Measurements from ENCODE around the gene DYRK2. TPM values are rescaled to one million over a fixed set of nuclear protein-coding genes. Genes with fewer than 3 reads are reported as not detected.
A peak's percentile ranks its signal among the peaks of the same experiment; 100 is the strongest.

The DYRK2 gene
- polyA plus RNA-seq, 6 donors from 2014 or later = 27.4 to 62.0 (median 36.5) TPM

DNA sequence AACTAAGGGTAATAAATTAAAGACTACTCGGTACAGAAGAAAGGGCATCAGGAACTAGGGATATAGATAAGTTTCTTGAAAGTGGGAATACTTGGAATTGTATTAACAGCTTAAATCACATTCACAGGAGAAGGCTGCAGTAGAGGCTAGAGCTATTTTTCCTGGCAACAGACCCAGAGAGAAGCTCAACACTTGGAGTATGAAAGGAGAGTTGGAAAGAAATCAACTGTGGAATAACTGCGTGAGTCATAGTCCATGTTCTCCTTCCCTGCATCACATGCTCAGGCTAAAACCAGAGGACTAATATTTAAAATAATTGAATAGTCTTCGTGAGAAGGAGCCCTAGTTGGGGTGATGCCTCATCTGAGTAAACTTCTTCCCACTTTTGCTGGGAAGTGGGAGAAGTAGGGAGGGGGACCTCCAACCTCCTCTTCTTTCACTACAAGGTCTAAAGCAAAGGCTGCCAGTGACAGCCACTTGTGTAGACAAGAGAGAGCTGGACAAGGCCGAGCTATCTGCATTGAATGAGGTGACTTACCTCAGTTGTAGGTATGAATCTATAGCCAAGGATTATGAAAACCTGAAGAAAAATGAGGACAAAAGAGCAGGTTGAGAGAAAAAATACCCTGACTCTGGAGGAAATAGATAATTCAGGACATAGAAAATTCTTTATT lies 32.7 kb downstream of the DYRK2 start:
- no peaks in the 10 kb centered on the region for H3K4me1 Mint-ChIP-seq
- DNase-seq = no peak
- peaks cover 8 to 10% of the 10 kb centered on the region in 2 donors for H3K36me3 Mint-ChIP-seq
- ATAC-seq (ENCODE audit: low read depth in 2 of 2) = no peak
- peaks cover 0 to 2% (median 0%) of the 10 kb centered on the region in 7 donors for H3K9me3 Mint-ChIP-seq
- no peaks in the 10 kb centered on the region for H3K27me3 Mint-ChIP-seq
- H3K4me3 Mint-ChIP-seq = no peak overlapping the region
- no peak overlapping the region for H3K27ac Mint-ChIP-seq

DNA sequence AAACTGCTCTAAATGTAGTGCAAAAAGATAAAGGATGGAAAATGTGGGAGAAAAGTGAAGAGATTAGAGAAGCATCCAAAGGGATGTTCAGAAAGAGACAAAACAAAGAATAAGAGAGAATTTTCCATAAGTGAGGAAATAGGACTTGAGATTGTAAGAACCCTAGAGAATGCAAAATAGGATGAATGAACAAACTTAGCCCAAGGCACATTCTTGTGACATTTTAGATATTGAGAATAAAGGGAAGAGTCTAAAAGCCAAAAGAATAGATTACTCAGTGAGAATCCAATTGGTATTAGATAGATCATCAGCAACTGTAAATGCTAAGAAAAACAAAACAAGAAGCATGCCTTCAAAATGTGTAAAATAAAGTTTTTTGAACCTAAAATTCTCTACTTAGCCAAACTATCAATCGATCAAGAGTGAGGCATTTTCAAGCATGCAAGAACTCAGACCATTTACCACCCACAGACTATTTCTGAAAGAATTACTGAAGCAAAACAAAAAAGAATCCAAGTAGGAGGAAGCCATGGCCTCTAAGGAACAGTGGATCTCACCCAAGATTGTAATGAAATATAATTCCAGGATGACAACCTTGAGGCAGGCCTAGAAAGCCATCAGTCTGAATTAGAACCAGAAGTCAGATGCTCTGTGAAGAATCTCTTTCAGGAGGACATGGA lies 33.5 kb downstream of the DYRK2 start:
- no peak overlapping the region for H3K27ac Mint-ChIP-seq

GRCh38 chr12:67689385-67689784 lies 40.8 kb downstream of the DYRK2 start:
- Mint-ChIP-seq H3K4me1 (peaks cover 15 to 23% (median 17%) of the 10 kb centered on the region in 3 donors), H3K9me3 (peaks cover 0 to 13% (median 3%) of the 10 kb centered on the region in 7 donors), H3K4me3 (no peak overlapping the region), H3K27ac (peak overlapping the region in 1 of 6 donors; percentile 67), H3K36me3 (peaks cover 13 to 18% of the 10 kb centered on the region in 2 donors), H3K27me3 (peaks cover 5 to 16% (median 6%) of the 10 kb centered on the region in 3 donors)
- ATAC-seq (ENCODE audit: low read depth in 2 of 2) = no peak
- no peak for DNase-seq

More for the DNA sequence above, 33.5 kb downstream of the DYRK2 start:
- Mint-ChIP-seq H3K36me3 (peaks cover 8 to 10% of the 10 kb centered on the region in 2 donors), H3K9me3 (peaks cover 0 to 2% (median 0%) of the 10 kb centered on the region in 7 donors), H3K4me1 (no peaks in the 10 kb centered on the region), H3K27me3 (no peaks in the 10 kb centered on the region), H3K4me3 (no peak overlapping the region)
- DNase-seq = no peak
- no peak for ATAC-seq (ENCODE audit: low read depth in 2 of 2)

- peaks cover 17 to 30% (median 22%) of the 10 kb centered on the region in 3 donors for H3K4me1 Mint-ChIP-seq
- H3K36me3 Mint-ChIP-seq = peaks cover 18 to 28% of the 10 kb centered on the region in 2 donors
- DNase-seq (no peak), ATAC-seq (ENCODE audit: low read depth in 2 of 2) (no peak)
- no peak overlapping the region for H3K27ac Mint-ChIP-seq
- H3K9me3 Mint-ChIP-seq = peaks cover 0 to 13% (median 3%) of the 10 kb centered on the region in 7 donors
- no peak overlapping the region for H3K4me3 Mint-ChIP-seq
- peaks cover 16 to 26% (median 18%) of the 10 kb centered on the region in 3 donors for H3K27me3 Mint-ChIP-seq
These were observed 42.1 kb downstream of the DYRK2 start for GRCh38 chr12:67690656-67691055.

- ATAC-seq (ENCODE audit: low read depth in 2 of 2) (no peak), DNase-seq (no peak)
- Mint-ChIP-seq H3K4me3 (no peak overlapping the region), H3K4me1 (peaks cover 17 to 30% (median 24%) of the 10 kb centered on the region in 3 donors), H3K27me3 (peaks cover 19 to 31% (median 22%) of the 10 kb centered on the region in 3 donors), H3K9me3 (peaks cover 0 to 13% (median 3%) of the 10 kb centered on the region in 7 donors), H3K27ac (no peak overlapping the region), H3K36me3 (peaks cover 21 to 28% of the 10 kb centered on the region in 2 donors)
These were observed 42.7 kb downstream of the DYRK2 start for GRCh38 chr12:67691220-67691619.

GRCh38 chr12:67692135-67692534 lies 43.6 kb downstream of the DYRK2 start:
- Mint-ChIP-seq H3K27me3 (peaks cover 19 to 35% (median 22%) of the 10 kb centered on the region in 3 donors), H3K36me3 (peaks cover 21 to 28% of the 10 kb centered on the region in 2 donors), H3K9me3 (peaks cover 0 to 13% (median 3%) of the 10 kb centered on the region in 7 donors), H3K4me3 (no peak overlapping the region), H3K27ac (peak overlapping the region in 1 of 6 donors; percentile 53), H3K4me1 (peaks cover 17 to 30% (median 24%) of the 10 kb centered on the region in 3 donors)
- DNase-seq (no peak), ATAC-seq (ENCODE audit: low read depth in 2 of 2) (no peak)

DNA sequence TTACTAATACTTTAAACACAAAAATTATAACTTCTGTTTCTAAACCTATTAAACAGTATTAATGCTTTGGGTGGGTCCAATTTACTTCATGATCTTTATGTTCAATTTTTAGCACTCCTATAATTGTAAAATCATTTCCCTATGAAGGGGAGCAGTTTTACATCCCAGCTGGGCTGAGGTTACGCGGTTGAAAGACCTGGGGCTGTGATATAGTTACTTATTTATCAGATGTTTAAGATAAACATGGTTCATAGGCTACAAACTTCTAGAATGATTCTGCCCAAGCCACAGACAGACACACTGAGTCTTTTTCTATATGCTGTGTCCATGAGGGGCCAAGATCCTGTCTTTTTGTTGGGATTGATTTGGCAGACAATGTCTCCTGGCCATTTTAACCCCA lies 44.4 kb downstream of the DYRK2 start:
- peak; percentile 51 to 57 for ATAC-seq (ENCODE audit: low read depth in 2 of 2)
- peaks cover 21 to 28% of the 10 kb centered on the region in 2 donors for H3K36me3 Mint-ChIP-seq
- H3K9me3 Mint-ChIP-seq = peaks cover 0 to 6% (median 3%) of the 10 kb centered on the region in 7 donors
- peaks cover 21 to 34% (median 27%) of the 10 kb centered on the region in 3 donors for H3K4me1 Mint-ChIP-seq
- no peak overlapping the region for H3K27ac Mint-ChIP-seq
- peaks cover 19 to 35% (median 22%) of the 10 kb centered on the region in 3 donors for H3K27me3 Mint-ChIP-seq
- DNase-seq = no peak
- H3K4me3 Mint-ChIP-seq = peak overlapping the region in 3 of 8 donors; percentile 19 to 58 (median 54)

GRCh38 chr12:67693894-67694293 lies 45.3 kb downstream of the DYRK2 start:
- Mint-ChIP-seq H3K4me1 (peaks cover 29 to 43% (median 36%) of the 10 kb centered on the region in 3 donors), H3K4me3 (peak overlapping the region in 1 of 8 donors; percentile 43), H3K36me3 (peaks cover 21 to 28% of the 10 kb centered on the region in 2 donors), H3K9me3 (peaks cover 0 to 5% (median 3%) of the 10 kb centered on the region in 7 donors), H3K27me3 (peaks cover 19 to 35% (median 22%) of the 10 kb centered on the region in 3 donors), H3K27ac (no peak overlapping the region)
- DNase-seq (no peak), ATAC-seq (ENCODE audit: low read depth in 2 of 2) (no peak)

DNA sequence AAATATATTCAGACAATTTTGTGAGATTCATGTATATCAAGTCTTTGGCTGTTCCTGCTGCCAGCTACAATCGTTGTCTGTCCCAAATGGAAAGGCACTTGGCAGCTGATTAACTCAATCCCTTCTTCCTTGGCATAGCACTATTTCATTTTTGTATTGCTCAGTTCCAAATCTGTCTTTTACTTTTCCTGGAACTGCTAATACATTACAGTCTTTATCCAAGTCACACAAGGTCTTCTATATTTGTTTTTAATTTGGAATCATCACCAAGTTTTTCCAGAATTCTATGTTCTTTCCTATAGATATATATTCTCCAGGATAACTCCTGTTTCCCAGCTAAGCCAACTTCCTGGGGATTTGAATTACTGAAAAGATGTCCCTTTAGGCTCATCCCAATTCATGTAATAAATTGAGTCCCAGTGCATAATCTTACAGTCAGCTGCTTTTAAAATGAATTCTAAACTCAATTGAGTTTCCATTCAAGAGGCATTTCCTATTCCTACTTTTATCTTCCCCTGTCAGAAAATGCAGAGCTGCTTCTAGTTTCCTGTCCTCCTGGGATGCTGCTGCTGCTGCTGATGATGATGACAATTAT lies 45.9 kb downstream of the DYRK2 start:
- Mint-ChIP-seq H3K27me3 (peaks cover 19 to 35% (median 22%) of the 10 kb centered on the region in 3 donors), H3K4me1 (peaks cover 34 to 49% (median 39%) of the 10 kb centered on the region in 3 donors), H3K27ac (no peak overlapping the region), H3K4me3 (no peak overlapping the region), H3K36me3 (peaks cover 21 to 28% of the 10 kb centered on the region in 2 donors), H3K9me3 (peaks cover 0 to 5% (median 3%) of the 10 kb centered on the region in 7 donors)
- ATAC-seq (ENCODE audit: low read depth in 2 of 2) (no peak), DNase-seq (no peak)

GRCh38 chr12:67695974-67696373 lies 47.4 kb downstream of the DYRK2 start:
- ATAC-seq (ENCODE audit: low read depth in 2 of 2) = no peak
- Mint-ChIP-seq H3K4me3 (no peak overlapping the region), H3K4me1 (peaks cover 40 to 56% (median 45%) of the 10 kb centered on the region in 3 donors), H3K9me3 (peaks cover 0 to 5% (median 3%) of the 10 kb centered on the region in 7 donors), H3K27ac (no peak overlapping the region), H3K36me3 (peaks cover 21 to 26% of the 10 kb centered on the region in 2 donors), H3K27me3 (peaks cover 19 to 35% (median 22%) of the 10 kb centered on the region in 3 donors)
- DNase-seq = no peak

DNA sequence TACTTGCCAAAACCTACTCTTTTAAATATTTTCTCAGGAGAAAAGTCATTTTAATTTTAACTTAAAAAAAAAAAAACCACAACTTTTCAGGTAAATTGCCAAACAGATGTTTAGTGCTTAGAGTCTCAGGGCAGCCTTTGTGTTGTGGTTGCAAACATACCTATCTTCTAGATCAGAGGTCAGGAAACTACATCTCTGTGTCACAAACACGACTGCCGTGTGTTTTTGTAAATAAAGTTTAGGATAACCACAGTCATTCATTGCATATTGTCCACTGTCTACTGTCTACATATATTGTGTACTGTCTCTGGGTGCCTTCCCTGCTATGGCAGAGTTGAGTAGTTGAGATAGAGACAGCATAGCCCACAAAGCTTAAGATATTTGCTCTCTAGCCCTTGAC lies 48.9 kb downstream of the DYRK2 start:
- ATAC-seq (ENCODE audit: low read depth in 2 of 2) (no peak), DNase-seq (no peak)
- H3K27ac Mint-ChIP-seq = no peak overlapping the region
- peaks cover 31 to 44% (median 37%) of the 10 kb centered on the region in 3 donors for H3K4me1 Mint-ChIP-seq
- H3K9me3 Mint-ChIP-seq = peaks cover 0 to 5% (median 3%) of the 10 kb centered on the region in 7 donors
- H3K27me3 Mint-ChIP-seq = peaks cover 19 to 32% (median 29%) of the 10 kb centered on the region in 3 donors
- H3K36me3 Mint-ChIP-seq = peaks cover 14% of the 10 kb centered on the region in 2 donors
- no peak overlapping the region for H3K4me3 Mint-ChIP-seq

GRCh38 chr12:67697967-67698366 lies 49.4 kb downstream of the DYRK2 start:
- Mint-ChIP-seq H3K27me3 (peaks cover 22 to 37% (median 34%) of the 10 kb centered on the region in 3 donors), H3K36me3 (peaks cover 14 to 16% of the 10 kb centered on the region in 2 donors), H3K9me3 (peaks cover 0 to 5% (median 1%) of the 10 kb centered on the region in 7 donors), H3K4me3 (peak overlapping the region in 4 of 8 donors; percentile 68 to 82 (median 72)), H3K27ac (peak overlapping the region in 2 of 6 donors; percentile 67 to 78), H3K4me1 (peaks cover 28 to 43% (median 37%) of the 10 kb centered on the region in 3 donors)
- DNase-seq (no peak), ATAC-seq (ENCODE audit: low read depth in 2 of 2) (no peak)
